Thoracic aorta (tissue), 2 donors: ENCODE data around the gene ZDHHC7. TPM values are rescaled to one million over a fixed set of nuclear protein-coding genes. Genes with fewer than 3 reads are reported as not detected.

ENCODE experiments used
- ATAC-seq: fragments of 150-250 bp; one replicate; pipeline ENCODE4 v1.8.0; 2017; ENCODE audit warnings: low read depth; ENCODE audit not compliant: insufficient number of reproducible peaks, low FRiP score
- DNase-seq: peaks from one replicate; pipeline ENCODE4 v3.0.0-alpha.2; 2020; ENCODE audit warnings: low spot score
- H3K27ac ChIP-seq, 2 donors: fragments of 200-600 bp; sonication (generic); 1 replicate in 1 of 2; 2 replicates in 1 of 2; pipeline ENCODE4 v1.5.1; 2016; ENCODE audit warnings: mild to moderate bottlenecking in 2 of 2, moderate library complexity in 2 of 2
- H3K27me3 ChIP-seq: fragments of 200-600 bp; sonication (generic); replicated peaks from 2 replicates; pipeline ENCODE4 v1.6.0; 2016; ENCODE audit warnings: mild to moderate bottlenecking; ENCODE audit not compliant: insufficient read depth
- H3K36me3 ChIP-seq: fragments of 200-600 bp; sonication (generic); one replicate; pipeline ENCODE4 v1.5.1; 2016
- H3K4me1 ChIP-seq, 2 donors: fragments of 200-600 bp; sonication (generic); 1 replicate in 1 of 2; 2 replicates in 1 of 2; pipeline versions ENCODE4 v1.5.1 to v1.6.0; 2016; ENCODE audit warnings: low read depth in 2 of 2, mild to moderate bottlenecking in 1 of 2; ENCODE audit not compliant: control insufficient read depth in 1 of 2
- H3K4me3 ChIP-seq: fragments of 200-600 bp; sonication (generic); 2 replicates; pipeline ENCODE4 v1.5.1; 2016; ENCODE audit warnings: mild to moderate bottlenecking
- H3K9me3 ChIP-seq: fragments of 200-600 bp; sonication (generic); 2 replicates; pipeline ENCODE4 v1.5.1; 2016
- total RNA-seq, 2 donors: library from RNA; depleted of rRNA; stranded (reverse); fragments of >200 nt; gene quantifications; one replicate each; pipeline versions ENCODE4 v1.1.0 to v1.2.3, GENCODE V29; 2016
- TF ChIP-seq, protein P1 (sequence below): fragments of 200-600 bp; sonication (generic); IDR thresholded peaks from one replicate; pipeline ENCODE4 v1.5.1; 2019; ENCODE audit warnings: antibody characterized with exemption

ZDHHC7 gene
- total RNA-seq, 2 donors from 2014 or later: 63.7 to 80.8 TPM

DNA sequence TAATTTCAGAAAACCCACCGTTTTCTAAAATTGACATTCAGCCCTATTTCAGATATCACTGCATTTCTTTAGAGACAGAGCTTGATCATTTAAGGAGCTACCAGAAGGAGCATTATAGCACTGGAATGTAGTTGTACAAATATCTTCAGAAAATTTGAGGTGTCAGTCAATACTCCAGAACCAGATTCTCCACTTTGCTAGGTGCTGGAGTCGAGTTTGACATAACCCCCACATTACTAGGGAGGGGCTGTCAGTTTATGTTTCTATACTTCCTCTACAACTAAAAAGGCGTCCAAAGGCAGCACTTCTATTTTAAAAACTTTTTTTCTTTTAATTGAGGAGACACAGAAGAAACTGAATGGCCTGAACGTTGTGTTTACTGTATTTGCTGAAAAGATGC, 15.4 kb upstream of the ZDHHC7 start:
- no peak for ATAC-seq
- H3K27ac ChIP-seq: no peak overlapping the region
- no peaks in the 10 kb centered on the region for H3K9me3 ChIP-seq
- TF ChIP-seq, protein P1, sequence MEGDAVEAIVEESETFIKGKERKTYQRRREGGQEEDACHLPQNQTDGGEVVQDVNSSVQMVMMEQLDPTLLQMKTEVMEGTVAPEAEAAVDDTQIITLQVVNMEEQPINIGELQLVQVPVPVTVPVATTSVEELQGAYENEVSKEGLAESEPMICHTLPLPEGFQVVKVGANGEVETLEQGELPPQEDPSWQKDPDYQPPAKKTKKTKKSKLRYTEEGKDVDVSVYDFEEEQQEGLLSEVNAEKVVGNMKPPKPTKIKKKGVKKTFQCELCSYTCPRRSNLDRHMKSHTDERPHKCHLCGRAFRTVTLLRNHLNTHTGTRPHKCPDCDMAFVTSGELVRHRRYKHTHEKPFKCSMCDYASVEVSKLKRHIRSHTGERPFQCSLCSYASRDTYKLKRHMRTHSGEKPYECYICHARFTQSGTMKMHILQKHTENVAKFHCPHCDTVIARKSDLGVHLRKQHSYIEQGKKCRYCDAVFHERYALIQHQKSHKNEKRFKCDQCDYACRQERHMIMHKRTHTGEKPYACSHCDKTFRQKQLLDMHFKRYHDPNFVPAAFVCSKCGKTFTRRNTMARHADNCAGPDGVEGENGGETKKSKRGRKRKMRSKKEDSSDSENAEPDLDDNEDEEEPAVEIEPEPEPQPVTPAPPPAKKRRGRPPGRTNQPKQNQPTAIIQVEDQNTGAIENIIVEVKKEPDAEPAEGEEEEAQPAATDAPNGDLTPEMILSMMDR: no peak
- H3K27me3 ChIP-seq: no peaks in the 10 kb centered on the region
- DNase-seq: no peak
- peaks cover 18 to 28% of the 10 kb centered on the region in 2 donors for H3K4me1 ChIP-seq
- peak overlapping the region; percentile 95 for H3K4me3 ChIP-seq
- no peaks in the 10 kb centered on the region for H3K36me3 ChIP-seq

DNA sequence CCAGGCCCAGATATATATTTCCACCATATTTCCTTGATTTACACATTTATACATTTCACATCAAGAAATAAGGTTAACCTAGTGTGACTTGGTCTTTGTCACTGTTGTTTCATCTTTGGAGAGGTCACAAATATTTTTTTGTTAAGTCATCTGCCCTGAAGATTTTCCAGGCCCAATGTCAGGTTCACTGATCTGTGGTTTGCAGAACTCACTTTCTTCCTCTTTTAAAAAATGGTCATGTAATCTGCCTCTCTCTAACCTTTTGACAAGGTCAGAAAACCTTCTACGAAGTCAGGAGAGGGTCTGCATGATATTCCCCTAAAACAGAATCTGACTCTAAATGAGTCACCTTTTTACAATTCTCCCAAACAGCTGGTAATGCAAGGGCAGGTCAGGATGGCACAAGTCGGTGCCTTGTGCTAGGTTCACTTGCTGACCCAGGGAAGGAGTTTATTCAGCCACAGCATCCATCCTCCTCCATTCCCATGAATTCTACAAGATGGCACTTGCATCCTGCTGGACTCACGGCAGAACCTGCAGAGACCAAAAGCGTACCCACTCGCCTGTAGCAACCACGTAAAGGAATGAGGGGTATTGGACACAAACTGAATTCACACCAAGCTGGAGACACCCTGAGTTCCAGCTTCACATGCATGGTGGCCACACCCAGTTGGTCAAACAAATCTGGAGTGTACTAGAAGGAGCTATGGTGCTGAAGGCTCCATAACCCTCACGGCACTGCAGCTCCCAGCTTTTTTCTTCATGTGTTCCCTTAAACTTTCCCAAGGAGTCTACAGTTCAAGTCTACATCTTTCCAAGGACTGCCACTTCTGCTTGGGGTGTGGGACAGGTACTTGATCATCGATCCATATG, 14.7 kb upstream of the ZDHHC7 start:
- Histone ChIP-seq H3K9me3 (no peaks in the 10 kb centered on the region), H3K27me3 (no peaks in the 10 kb centered on the region), H3K27ac (no peak overlapping the region), H3K4me3 (no peak overlapping the region), H3K36me3 (no peaks in the 10 kb centered on the region), H3K4me1 (peaks cover 18 to 28% of the 10 kb centered on the region in 2 donors)
- TF ChIP-seq, protein P1: no peak
- no peak for ATAC-seq
- no peak for DNase-seq

DNA sequence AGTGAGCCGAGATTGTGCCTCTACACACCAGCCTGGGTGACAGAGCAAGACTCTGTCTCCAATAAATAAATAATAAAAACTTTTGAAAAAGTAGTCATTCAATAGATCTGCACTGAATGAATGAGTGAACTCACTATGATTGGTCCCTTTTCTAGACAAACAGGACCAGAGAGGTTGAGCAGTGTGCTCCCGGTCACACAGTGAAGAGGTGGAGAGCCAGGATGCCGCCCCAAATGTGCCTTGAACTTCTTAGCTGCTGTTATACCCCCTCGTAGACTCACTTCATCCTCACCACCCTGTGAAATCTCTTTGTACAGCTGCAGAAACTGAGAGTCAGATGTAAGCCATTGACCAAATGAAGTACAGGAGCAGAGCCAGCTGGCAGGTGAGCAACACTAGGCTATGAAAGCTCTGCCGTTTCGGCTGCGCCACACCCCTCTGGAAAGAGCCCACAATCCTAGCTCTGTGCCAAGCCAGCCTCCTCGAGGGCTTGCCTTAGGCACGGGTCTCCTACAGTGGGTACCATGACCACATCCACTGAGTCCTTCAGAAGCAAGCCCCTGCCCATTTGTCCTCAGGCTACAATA, 8.4 kb upstream of the ZDHHC7 start:
- Histone ChIP-seq H3K27me3 (no peaks in the 10 kb centered on the region), H3K9me3 (no peaks in the 10 kb centered on the region), H3K4me3 (no peak overlapping the region), H3K36me3 (no peaks in the 10 kb centered on the region), H3K4me1 (no peaks in the 10 kb centered on the region), H3K27ac (no peak overlapping the region)
- ATAC-seq (no peak), DNase-seq (no peak)
- TF ChIP-seq, protein P1: no peak

DNA sequence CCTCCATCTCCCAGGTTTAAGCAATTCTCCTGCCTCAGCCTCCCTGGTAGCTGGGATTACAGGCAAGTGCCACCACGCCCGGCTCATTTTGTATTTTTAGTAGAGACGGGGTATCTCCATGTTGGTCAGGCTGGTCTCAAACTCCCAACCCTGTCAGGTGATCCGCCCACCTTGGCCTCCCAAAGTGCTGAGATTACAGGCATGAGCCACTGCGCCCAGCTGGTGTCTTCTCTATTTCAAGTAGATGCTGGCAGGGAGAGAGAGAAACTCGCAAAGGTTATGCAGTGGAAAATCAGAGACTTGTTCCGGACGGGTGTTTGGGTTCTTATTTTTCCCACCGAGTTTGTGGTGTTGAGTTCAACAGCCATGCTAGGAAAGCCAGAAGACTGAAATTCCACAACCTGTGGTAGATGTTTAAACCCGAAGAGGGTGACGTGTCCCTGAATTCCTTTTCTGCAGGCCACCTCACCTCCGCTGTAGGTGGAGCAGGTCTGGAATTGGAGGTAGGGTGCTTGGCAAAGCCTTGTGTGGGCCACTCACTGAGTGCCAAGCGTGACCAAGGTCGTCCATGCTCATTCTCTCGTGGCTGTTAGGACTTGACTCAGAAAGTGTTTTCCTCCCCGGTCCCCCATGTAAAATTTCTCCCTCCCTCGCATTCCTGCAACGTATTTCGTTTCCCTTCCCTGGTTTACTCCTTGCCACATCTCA, 7.3 kb upstream of the ZDHHC7 start:
- H3K27ac ChIP-seq: no peak overlapping the region
- H3K9me3 ChIP-seq: no peaks in the 10 kb centered on the region
- no peak overlapping the region for H3K4me3 ChIP-seq
- DNase-seq (no peak), ATAC-seq (no peak)
- no peaks in the 10 kb centered on the region for H3K4me1 ChIP-seq
- TF ChIP-seq, protein P1: no peak
- H3K36me3 ChIP-seq: no peaks in the 10 kb centered on the region
- no peaks in the 10 kb centered on the region for H3K27me3 ChIP-seq

DNA sequence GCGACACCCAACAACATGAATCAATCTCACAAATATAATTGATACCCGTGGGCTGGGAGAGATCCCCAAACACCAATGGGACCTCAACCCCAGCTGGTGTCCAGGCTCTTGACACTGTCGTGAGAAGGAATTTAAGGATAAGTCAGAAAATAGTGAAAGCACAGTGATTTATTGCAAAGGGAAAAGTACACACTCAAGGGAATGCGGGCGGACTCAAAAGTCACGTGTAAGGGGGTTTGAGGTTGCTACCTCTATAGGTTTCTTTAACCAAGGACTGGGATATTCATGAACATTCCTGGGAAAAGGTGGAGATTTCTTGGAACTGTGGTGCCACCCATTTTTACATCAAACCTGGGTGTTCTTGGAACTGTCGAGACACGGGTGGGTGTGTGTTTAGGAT, 6.3 kb upstream of the ZDHHC7 start:
- no peaks in the 10 kb centered on the region for H3K27me3 ChIP-seq
- TF ChIP-seq, protein P1: no peak
- no peaks in the 10 kb centered on the region for H3K4me1 ChIP-seq
- ATAC-seq: no peak
- no peaks in the 10 kb centered on the region for H3K9me3 ChIP-seq
- H3K4me3 ChIP-seq: no peak overlapping the region
- no peaks in the 10 kb centered on the region for H3K36me3 ChIP-seq
- no peak for DNase-seq
- H3K27ac ChIP-seq: no peak overlapping the region
